ENCODE results near the gene STX2.
"Not testable (repeated sequence)": the region's sequence is repeated elsewhere in the genome, so short reads cannot be mapped to it uniquely, and the experiment has no call there.

Gene STX2

DNA sequence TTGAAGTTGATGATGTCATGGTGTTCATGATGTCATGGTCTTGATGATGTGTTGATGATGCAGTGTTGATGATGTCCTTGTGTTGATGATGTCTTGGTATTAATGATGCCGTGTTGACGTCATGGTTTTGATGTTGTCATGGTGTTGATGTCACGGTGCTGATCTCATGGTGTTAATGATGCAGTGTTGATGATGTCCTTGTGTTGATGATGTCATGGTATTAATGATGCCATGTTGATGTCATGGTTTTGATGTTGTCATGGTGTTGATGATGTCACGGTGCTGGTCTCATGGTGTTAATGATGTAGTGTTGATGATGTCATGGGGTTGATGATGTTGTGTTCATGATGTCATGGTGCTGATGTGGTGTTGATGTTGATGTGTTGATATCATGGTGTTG, 75.0 kb downstream of the STX2 start:
- DNase-seq = peak; percentile 23

DNA sequence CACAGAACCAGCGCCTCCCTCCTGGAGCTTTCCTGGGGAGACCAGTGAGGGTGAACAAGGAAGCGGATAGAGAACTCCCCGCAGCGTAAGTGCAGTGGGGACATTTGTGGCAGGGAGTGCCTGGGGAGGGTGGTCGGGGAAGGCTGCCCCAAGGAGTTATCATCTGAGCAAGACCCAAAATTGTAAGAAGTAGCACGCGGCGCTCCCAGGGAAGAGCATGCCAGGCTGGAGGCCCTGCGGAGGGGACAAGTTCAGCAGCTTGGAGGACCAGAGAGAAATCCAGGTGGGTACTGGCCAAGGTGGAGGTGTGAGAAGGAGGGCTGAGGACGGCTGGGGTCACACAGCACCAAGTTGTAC, 76.8 kb downstream of the STX2 start:
- DNase-seq = no peak

GRCh38 chr12:130761537-130762318, 77.3 kb downstream of the STX2 start:
- DNase-seq = peak; percentile 40

DNA sequence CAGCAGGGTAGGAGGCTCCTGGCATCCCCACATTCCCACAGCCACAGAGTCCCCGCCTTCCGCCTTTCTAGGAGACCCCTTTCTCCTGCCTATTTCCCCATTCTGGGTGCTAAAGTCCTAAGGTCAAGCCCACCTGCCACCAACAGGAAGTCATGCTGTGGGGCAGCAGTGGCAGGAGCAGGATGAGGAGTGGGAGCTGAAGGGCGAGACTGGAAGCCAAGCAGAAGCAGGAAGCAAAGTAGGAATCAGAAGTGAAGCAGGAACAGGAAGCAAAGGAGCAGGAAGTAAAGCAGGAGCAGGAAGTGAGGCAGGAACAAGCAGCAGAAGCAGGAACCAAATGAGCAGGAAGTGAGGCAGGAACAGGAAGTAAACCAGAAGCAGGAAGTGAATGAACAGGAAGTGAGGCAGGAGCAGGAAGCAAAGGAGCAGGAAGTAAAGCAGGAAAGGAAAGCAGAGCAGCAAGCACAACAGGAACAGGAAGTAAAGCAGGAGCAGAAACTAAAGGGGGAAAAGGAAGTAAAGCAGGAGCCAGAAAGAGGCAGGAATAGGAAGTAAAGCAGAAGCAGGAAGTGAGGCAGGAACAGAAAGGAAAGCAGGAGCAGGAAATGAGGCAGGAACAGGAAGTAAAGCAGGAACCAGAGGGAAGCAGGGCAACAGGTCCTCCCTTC, 84.7 kb downstream of the STX2 start:
- no peak for DNase-seq

- no peak for DNase-seq
Observed at GRCh38 chr12:130752692-130753230, 86.3 kb downstream of the STX2 start.

GRCh38 chr12:130752037-130752436, 87.0 kb downstream of the STX2 start:
- DNase-seq = not testable (repeated sequence)

DNA sequence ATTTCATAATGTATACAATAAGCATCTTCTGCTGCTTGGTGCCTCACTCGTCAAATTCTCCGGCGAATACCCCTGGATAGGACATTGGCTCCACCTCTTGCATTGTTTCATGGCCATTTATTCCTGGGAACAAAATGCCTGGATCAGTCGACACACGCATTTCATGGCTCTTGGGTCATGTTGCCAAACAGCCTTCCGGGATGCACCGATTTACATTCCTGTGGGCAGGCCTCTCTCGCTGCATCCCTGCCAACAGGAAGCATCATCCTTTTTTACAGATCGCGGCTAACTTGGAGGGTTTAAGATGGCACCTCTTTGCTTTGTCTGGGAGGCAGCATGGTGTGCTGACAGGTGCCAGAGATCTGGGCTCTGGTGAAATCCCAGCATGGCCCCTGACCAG, 90.3 kb downstream of the STX2 start:
- DNase-seq = no peak

DNA sequence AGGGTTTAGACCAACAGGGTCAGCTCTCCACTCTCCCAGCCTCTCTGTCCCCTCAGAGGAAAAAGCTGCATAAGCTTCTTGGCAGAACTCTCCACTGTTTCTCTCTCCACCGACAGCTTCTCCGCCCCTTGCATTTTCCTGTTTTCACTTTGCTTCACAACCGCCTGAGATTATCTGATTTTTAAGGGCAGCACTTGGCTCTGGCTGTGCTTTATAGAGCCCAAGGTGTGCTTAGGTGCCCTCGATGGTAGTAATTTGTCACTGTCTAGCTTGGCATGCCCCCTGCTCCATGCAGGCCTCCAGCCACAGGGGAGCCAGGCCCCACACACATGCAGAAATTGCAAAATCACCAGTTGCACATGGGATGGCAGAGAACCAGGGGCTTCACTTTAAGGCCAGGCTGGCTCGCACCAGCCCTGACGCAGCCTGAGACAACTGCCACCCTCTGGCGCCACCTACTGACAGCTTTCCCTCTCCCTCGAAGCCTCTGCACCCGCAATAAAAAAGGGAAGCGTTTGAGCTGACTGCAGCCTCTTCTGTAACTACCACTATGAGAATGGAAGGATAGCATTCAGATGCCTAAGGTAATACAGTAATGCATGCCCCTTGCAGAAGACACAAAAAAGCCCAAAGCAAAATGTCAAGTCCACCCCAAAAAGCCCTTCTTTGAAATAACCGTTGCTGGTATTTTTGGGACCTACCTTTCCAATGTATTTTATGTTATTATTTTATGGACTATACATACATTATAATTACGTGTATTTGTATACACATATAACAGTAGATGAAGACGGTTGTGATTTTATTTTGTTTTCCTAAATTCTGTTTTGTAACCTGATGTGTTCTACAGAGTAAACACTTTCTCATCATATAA, 90.9 kb downstream of the STX2 start:
- peak; percentile 57 for DNase-seq

DNA sequence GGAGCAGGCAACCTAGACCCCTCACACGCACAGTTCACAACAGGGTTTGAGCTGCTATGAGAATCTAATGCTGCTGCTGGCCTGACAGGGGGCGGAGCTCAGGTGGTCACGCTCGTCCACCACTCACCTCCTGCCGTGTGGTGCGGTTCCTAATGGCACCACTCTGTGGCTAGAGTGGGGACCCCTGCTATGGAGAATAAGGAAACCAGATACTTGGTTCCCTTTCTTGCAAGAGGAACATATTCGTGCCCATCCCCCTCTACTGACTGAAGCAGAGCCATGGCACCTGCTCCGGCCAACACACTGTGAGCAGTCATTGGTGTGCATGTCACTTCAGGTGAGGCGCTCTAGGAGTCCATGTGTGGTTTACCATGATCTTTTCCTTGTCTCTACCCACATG, 92.5 kb downstream of the STX2 start:
- DNase-seq = no peak

DNA sequence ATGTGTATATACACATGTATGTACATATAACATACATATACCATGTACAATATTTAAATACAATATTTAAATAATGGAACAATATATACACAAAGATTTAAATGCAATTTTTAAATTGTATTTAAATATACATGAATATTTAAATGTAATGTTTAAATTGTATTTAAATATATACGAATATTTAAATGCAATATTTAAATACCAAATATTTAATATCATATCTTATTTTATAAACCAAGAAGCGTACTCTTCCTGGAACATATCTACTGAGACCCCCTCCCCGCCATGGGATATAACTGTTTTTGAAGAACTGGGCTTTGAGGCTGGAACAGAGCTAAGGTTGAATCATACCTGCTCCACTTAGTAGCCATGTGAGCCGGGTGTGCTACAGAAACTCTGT, 93.1 kb downstream of the STX2 start:
- DNase-seq = no peak

GRCh38 chr12:130744274-130744673, 94.8 kb downstream of the STX2 start:
- DNase-seq = no peak

DNA sequence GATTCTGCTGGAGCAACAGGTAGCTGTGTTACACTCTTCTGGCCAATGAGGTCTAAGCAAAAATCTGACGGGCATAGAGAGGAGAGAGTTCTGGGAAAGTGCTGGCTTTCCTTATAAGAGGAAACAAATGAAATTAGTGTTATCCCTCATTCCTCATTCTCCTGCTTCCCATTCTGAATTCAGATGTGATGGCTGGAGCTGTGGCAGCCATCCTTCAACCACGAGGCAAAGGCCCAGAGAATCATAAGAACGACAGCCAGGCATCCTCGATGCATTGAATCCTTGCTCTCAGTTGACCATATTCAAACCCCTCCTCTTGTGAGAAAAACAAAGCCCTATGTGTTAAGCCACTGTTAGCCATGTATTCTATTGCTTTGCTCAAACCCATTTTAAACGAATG, 95.4 kb downstream of the STX2 start:
- DNase-seq = no peak

DNA sequence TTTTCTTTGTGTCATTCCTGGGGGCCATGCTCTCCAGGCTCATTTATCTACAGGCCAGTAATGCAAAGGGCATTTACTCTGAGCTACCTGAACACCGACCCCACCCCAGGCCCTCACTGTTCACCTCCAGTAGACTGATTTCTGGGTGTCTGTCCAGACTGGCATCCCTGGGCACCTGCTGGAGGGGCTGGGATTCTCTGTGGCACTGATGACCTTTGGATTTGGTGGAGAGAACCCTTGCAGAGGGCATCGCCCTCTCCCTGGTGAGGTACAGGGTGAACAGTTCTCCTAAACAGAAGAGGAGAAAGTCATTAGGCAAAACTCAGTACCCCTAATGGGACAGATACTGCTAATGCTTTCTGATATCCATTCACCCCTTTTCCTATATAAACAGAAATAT, 95.9 kb downstream of the STX2 start:
- no peak for DNase-seq

DNA sequence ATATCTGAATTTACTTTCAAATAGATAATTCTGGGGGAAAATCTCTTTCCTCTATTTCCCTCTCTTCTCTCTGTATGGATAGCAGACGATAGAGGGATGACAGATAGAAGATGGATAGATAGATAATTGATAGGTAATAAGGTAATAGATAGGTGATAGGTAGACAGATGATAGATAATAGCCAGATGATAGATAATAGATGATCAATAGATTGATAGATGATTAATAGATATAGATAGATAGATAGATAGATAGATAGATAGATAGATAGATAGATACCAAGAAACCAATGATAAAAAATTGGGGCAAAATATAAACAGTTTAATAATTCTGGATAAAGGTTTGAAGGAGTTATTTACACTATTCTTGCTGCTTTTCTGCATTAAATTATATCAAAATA, 96.3 kb downstream of the STX2 start:
- DNase-seq = no peak

DNA sequence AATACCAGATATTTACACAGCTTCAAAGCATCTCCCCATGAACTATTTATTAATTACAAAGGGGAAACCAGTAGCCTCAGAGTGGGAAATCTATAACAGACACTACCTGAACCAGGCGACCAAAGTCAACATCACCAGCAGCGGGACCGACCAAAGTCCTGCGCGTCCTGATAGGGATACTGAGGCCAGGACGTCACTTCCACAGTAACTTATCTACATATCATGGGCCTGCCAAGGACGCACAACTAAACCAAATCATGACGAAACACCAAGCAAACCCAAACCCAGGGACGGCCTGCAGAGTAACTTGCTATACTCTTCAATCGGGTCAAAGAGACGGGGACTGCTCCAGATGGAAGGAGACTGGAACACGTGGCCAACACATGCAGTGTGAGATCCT, 96.9 kb downstream of the STX2 start:
- DNase-seq = no peak

Data from fibroblast of skin of back (primary cell).